ENCODE measurements around the gene ZBTB49. TPM values are rescaled to one million over a fixed set of nuclear protein-coding genes. Genes with fewer than 3 reads are reported as not detected.

Gene ZBTB49
- total RNA-seq, 2 experiments from 2014 or later: 5.7 to 6.0 TPM

DNA sequence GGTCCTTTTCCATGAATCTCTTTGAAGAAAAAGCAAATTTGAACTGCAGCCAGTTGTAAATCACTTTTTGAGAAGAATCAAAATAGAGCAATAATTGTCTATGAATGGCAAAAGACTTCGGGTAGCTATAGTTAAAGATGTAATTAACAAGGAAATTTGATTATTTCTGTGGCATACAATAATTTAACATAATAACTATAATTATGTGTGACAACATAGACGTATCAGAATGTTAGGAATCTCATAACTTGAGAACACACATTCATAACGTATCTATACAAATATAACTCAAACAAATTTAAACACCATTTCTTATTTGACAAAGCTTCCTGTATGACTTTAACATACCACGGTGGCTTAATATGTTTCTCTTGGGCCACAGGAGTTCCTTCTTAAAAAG is 60.9 kb downstream of the ZBTB49 start:
- no peaks in the 10 kb centered on the region for H3K27me3 Mint-ChIP-seq
- no peak overlapping the region for H3K4me3 Mint-ChIP-seq
- H3K36me3 Mint-ChIP-seq: peaks cover 5% of the 10 kb centered on the region
- no peak for DNase-seq
- peaks cover 9% of the 10 kb centered on the region for H3K9me3 Mint-ChIP-seq
- no peak overlapping the region for H3K27ac Mint-ChIP-seq
- H3K4me1 Mint-ChIP-seq: peaks cover 25% of the 10 kb centered on the region

DNA sequence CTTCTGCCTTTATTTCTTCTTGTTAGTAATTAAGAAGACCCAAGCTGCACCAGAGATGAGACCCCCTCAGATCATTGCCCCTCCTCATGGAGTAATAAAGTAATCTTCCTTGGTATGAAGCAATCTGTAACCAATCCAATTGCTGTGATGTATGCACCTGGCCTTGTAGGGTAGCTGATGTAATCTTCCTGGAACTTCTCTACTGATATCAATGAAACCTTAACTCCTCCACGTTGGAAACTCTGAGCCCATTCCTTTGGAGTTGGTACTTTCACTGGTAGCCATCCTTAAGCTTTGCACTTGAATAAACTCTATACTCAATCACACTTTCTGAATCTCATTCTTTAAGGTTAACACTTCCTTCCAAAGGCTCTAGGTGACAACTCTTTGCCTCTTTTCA is 65.3 kb downstream of the ZBTB49 start:
- peaks cover 2% of the 10 kb centered on the region for H3K36me3 Mint-ChIP-seq

DNA sequence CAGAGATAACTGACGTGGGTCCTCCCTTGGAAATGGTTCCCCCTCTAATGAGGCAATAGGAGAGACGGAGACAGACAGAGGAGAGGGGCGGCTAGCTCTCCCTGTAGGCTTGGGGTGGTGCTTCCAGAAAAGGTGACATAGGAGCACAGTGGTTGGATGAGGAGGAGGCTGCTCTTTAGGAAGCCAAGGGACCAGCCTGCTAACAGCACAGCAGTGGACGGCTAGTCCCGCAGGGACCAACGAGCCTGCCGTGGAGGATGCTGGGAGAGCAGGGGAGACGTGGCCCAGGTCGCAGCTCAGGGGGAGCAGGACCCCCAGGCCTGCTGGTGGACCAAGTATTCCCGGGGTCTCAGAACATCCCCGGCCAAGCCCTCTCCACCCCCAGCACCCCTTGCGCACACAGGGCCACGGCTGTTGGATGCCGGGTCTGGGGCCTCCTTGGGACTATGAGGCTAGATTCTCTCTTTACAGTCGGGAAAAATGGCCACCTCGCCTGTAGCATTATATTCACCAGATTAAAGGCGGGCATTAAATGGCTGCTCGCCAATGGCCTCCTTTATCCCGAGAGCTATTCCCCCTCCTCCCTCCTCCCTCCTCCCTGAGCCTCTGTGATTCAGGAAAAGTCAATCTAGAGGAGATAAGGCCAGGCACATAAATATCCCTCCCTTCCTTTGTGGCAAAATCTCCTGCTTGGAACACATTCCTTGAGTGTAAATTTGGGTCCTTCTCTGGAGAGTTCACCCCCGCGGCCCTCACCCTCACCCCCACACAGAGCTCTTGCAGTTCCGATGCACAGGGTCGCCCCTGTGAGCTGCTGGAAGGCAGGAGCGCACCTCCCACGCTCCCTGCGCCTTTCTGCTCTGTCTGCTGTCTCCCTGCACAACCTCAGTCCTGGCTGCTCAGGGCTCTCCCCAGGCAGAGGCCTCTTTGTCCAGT is 66.3 kb downstream of the ZBTB49 start:
- no peak overlapping the region for H3K4me3 Mint-ChIP-seq
- no peak for DNase-seq
- H3K27me3 Mint-ChIP-seq: no peaks in the 10 kb centered on the region
- peaks cover 4% of the 10 kb centered on the region for H3K4me1 Mint-ChIP-seq
- peaks cover 4% of the 10 kb centered on the region for H3K9me3 Mint-ChIP-seq
- H3K27ac Mint-ChIP-seq: no peak overlapping the region
- peaks cover 2% of the 10 kb centered on the region for H3K36me3 Mint-ChIP-seq

More for the DNA sequence above, 65.3 kb downstream of the ZBTB49 start:
- Mint-ChIP-seq H3K4me3 (no peak overlapping the region), H3K27me3 (no peaks in the 10 kb centered on the region), H3K9me3 (peaks cover 4% of the 10 kb centered on the region), H3K27ac (no peak overlapping the region), H3K4me1 (peaks cover 4% of the 10 kb centered on the region)
- DNase-seq: no peak

DNA sequence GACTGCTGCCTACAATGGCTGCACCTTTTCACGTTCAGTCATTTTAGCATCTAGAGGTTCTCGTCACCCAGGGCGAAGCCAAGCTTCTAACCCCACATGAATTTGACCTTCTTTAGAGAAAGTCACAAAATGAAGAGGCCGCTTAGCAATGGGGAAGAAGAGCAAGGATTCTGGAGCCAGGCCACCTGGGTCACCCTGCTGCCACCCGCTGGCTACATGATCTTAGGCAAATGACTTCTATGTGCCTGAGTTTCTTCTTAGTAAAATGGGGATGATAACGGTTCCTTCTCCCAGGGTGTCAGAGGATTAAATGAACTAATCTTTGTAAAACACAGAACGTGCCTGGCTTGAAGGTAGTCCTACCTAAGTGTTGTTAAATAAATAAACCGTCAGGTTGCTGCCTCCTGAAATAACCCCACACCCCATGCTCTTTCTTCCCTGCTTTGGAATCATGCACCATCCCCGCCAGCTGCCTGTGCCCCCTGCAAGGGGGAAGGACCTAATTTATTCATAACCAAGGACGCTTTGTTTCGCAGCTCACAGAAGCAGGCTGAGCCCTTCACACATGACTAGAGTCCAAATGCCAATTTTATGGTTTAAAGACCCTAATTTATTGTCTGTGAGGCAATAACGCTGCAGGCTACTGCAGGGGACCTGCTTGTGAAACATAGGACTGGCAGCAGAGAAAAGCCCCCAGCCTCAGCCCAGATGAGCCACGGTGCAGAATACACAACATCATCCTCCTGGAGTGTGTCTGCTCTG is 68.2 kb downstream of the ZBTB49 start:
- Mint-ChIP-seq H3K36me3 (no peaks in the 10 kb centered on the region), H3K4me3 (no peak overlapping the region), H3K27ac (no peak overlapping the region), H3K27me3 (no peaks in the 10 kb centered on the region), H3K4me1 (peaks cover 4% of the 10 kb centered on the region), H3K9me3 (peaks cover 1% of the 10 kb centered on the region)
- DNase-seq: no peak

DNA sequence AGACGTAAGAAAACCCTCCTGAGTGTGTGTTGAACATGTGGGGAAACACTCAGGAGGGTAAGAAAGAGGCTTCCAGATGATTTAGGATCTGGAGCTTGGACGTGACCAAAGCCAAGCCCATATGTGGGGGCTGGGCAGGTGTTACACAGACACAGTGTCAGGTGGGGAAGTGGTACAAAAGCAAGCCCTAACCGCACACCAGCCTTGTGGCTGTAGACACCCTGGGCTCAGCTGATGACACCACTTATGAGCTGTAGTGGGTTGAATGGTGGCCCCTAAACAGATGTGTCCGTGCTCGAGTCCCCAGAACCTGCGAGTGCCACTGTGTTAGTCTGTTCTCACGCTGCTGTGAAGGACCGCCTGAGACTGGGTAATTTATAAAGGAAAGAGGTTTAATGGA is 71.8 kb downstream of the ZBTB49 start:
- DNase-seq: no peak
- Mint-ChIP-seq H3K4me1 (no peaks in the 10 kb centered on the region), H3K27ac (no peak overlapping the region), H3K9me3 (peaks cover 7% of the 10 kb centered on the region), H3K36me3 (peaks cover 2% of the 10 kb centered on the region), H3K27me3 (no peaks in the 10 kb centered on the region), H3K4me3 (no peak overlapping the region)

DNA sequence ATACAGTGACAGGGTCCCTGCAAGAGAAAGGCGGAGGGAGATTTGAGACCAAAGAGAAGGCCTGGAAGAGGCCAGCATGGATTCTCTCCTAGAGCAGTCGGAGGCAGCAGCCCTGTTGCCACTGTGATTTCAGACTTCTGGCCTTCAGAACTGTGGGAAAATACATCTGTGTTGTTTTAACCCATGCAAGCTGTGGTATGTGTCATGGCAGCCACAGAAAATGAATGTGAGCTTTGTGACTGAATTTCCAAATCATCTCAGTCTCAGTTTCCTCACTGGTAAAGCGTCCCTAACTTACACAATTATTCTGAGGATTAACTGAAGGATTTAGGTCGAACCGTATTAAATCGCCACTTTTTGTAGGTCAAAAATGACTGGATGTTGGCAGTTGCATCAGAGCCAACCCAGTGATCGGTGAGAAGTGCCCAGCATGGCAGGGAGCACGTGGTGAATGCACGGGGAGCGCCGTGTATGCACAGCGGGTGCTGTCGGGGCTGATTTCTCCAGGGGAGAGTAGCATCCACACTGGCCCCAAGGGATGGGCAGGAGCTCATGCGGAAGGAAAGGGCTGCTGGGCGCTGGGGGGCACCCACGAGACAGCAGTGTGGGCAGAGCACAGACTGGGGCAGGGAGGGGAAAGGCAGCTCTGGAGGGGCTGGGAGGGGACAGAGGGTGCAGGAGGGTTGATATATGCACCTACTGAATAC is 73.1 kb downstream of the ZBTB49 start:
- Mint-ChIP-seq H3K27ac (no peak overlapping the region), H3K9me3 (peaks cover 9% of the 10 kb centered on the region), H3K4me3 (no peak overlapping the region), H3K27me3 (no peaks in the 10 kb centered on the region), H3K36me3 (peaks cover 2% of the 10 kb centered on the region), H3K4me1 (no peaks in the 10 kb centered on the region)
- DNase-seq: no peak

DNA sequence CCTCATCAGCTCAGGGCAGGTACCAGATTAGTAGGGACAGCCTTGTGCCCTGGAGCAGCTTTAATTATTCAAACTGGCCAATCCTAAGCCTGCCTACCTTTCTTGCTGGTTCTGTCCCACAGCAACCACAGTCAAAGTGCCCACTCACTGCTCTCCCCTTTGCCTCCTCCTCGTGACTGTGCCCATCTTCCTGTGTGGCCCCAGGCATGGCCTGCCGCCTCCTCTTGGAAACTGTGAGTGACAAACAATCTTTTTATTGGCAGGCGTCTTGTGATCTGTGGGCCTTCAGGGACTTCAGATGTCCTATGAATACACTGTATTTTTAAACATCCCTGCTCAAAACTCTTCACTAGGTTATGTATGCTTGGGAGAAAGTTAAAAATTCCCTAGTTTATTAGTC is 74.0 kb downstream of the ZBTB49 start:
- no peaks in the 10 kb centered on the region for H3K4me1 Mint-ChIP-seq
- H3K36me3 Mint-ChIP-seq: peaks cover 2% of the 10 kb centered on the region
- H3K27ac Mint-ChIP-seq: no peak overlapping the region
- no peak for DNase-seq
- no peaks in the 10 kb centered on the region for H3K27me3 Mint-ChIP-seq
- H3K4me3 Mint-ChIP-seq: no peak overlapping the region
- H3K9me3 Mint-ChIP-seq: peaks cover 9% of the 10 kb centered on the region

DNA sequence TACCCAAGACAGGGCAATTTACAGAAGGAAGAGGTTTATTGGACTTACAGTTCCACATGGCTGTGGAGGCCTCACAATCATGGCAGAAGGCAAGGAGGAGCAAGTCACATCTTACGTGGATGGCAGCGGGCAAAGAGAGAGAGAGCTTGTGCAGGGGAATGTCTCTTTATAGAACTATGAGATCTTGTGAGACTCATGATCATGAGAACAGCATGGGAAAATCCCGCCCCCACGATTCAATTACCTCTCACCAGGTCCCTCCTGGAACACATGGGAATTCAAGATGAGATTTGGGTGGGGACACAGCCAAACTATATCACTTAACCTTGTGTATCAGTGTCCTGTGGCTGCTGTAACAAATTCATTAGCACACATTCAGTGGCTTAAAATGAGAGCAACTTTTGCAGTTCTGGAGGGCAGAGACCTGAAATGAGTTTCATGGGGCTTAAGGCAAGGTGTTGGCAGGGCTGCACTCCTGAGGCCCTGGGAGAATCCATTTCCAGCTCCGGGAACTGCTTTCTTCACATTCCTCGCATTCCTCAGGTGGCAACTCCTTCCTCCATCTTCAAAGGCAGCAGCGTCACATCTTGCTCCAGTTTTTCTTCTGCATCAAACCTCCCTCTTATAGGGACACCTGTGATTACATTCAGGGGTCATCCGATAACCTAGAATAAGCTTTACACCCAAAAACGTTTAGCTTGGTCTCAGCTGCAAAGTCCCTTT is 74.6 kb downstream of the ZBTB49 start:
- no peaks in the 10 kb centered on the region for H3K4me1 Mint-ChIP-seq
- no peaks in the 10 kb centered on the region for H3K27me3 Mint-ChIP-seq
- no peak overlapping the region for H3K27ac Mint-ChIP-seq

DNA sequence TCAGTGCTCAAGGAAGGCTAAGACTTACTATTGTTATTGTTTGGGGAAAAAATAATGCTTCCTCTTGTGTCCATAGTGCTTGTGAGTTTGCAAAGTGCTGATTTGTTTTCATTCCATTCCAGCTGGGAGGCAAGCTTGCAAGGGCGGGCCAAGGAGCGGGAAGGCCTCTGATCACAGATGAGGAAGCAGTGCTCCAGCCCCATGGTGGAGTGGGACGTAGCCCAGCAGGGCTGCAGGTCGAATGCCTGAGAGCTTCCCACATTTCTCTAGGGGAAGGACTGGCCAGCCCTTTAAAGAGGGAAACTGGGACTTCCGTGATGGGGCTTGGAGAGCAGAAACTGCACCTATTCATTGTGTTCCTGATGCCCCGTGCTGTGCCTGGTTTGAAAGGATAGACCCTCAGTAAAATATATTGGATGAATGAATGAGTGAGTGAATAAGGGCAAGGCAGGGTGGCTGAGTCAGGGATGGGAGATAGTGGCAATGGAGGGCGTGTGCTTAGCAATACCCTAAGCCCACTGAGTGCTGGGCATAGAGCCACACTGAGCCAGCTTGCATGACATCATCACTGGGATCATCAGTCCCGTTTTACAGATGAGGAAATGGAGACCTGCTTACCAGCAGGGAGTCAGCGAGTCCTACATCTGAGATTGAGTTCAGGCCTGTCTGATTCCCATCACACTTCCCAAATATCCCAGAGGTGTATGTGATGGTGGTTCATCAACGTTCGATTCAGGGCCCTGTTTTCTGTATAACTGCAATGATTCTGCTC is 78.9 kb downstream of the ZBTB49 start:
- H3K36me3 Mint-ChIP-seq: peaks cover 2% of the 10 kb centered on the region
- H3K9me3 Mint-ChIP-seq: peaks cover 9% of the 10 kb centered on the region
- no peaks in the 10 kb centered on the region for H3K27me3 Mint-ChIP-seq
- H3K27ac Mint-ChIP-seq: no peak overlapping the region
- no peaks in the 10 kb centered on the region for H3K4me1 Mint-ChIP-seq
- H3K4me3 Mint-ChIP-seq: no peak overlapping the region
- DNase-seq: no peak

More for the DNA sequence above, 74.6 kb downstream of the ZBTB49 start:
- no peak overlapping the region for H3K4me3 Mint-ChIP-seq
- DNase-seq: no peak
- H3K9me3 Mint-ChIP-seq: peaks cover 9% of the 10 kb centered on the region
- H3K36me3 Mint-ChIP-seq: peaks cover 2% of the 10 kb centered on the region

Other genes with a start within 250 kb of the ZBTB49 start
- not detected for gene OTOP1, start 63.3 kb upstream of the ZBTB49 start, total RNA-seq
- gene TMEM128, start 42.0 kb upstream of the ZBTB49 start, total RNA-seq: 10 to 100 TPM; 23.6 to 25.0 TPM
- 100 to 1,000 TPM in 1 of 2 experiments, 10 to 100 TPM in 1; 97.6 to 106 TPM for gene LYAR, start 97 bp upstream of the ZBTB49 start, total RNA-seq
- gene NSG1, start 96.9 kb downstream of the ZBTB49 start, total RNA-seq: 1 to 10 TPM; 3.8 to 4.7 TPM

Data from activated naive CD8-positive, alpha-beta T cell treated with anti-CD3 and anti-CD28 coated beads for 36 hours (primary cell).